KMS-11 (cell line): ENCODE data around the gene CKAP2L.
A peak's percentile ranks its signal among the peaks of the same experiment; 100 is the strongest.

Experiments used
- H2AFZ ChIP-seq: fragments of 200-600 bp; sonication (generic); 2 replicates; pipeline ENCODE4 v1.6.1; 2016; ENCODE audit warnings: antibody characterized with exemption, mixed run types, low read depth
- H3K27ac ChIP-seq: fragments of 200-600 bp; sonication (generic); 2 replicates; pipeline ENCODE4 v1.6.1; 2016; ENCODE audit warnings: mild to moderate bottlenecking, mixed run types
- H3K27me3 ChIP-seq: fragments of 200-600 bp; sonication (generic); 2 replicates; pipeline ENCODE4 v1.6.1; 2017; ENCODE audit warnings: mild to moderate bottlenecking, low read depth, mixed run types, moderate library complexity; ENCODE audit not compliant: insufficient read depth
- H3K36me3 ChIP-seq: fragments of 200-600 bp; sonication (generic); 2 replicates; pipeline ENCODE4 v1.6.1; 2017; ENCODE audit warnings: mild to moderate bottlenecking, mixed run types; ENCODE audit not compliant: insufficient read depth
- H3K4me1 ChIP-seq: fragments of 200-600 bp; sonication (generic); 2 replicates; pipeline ENCODE4 v1.6.1; 2016; ENCODE audit warnings: mild to moderate bottlenecking, low read depth, mixed run types; ENCODE audit not compliant: poor library complexity, severe bottlenecking
- H3K4me2 ChIP-seq: fragments of 200-600 bp; sonication (generic); 2 replicates; pipeline ENCODE4 v1.7.0; 2016; ENCODE audit warnings: mild to moderate bottlenecking, mixed run types
- H3K4me3 ChIP-seq: fragments of 200-600 bp; sonication (generic); IDR thresholded peaks from 2 replicates; pipeline ENCODE4 v1.6.1; 2017; ENCODE audit warnings: low read depth, low read length, mixed read lengths; ENCODE audit not compliant: insufficient read depth
- H3K79me2 ChIP-seq: fragments of 200-600 bp; sonication (generic); 2 replicates; pipeline ENCODE4 v1.6.1; 2016; ENCODE audit warnings: low read depth, mixed run types; ENCODE audit not compliant: insufficient read depth
- H3K9ac ChIP-seq: fragments of 200-600 bp; sonication (generic); 2 replicates; pipeline ENCODE4 v1.6.1; 2016; ENCODE audit warnings: mild to moderate bottlenecking, mixed run types
- H4K20me1 ChIP-seq: fragments of 200-600 bp; sonication (generic); 2 replicates; pipeline ENCODE4 v1.6.1; 2016; ENCODE audit warnings: mild to moderate bottlenecking, mixed run types; ENCODE audit not compliant: insufficient read depth
- TF ChIP-seq, protein P1 (sequence below): fragments of 200-600 bp; sonication (generic); conservative IDR thresholded peaks from 2 replicates; pipeline ENCODE4 v1.6.1; 2017; ENCODE audit warnings: low read depth, mild to moderate bottlenecking, antibody characterized with exemption, low read length, moderate library complexity, mixed read lengths

Gene CKAP2L

DNA sequence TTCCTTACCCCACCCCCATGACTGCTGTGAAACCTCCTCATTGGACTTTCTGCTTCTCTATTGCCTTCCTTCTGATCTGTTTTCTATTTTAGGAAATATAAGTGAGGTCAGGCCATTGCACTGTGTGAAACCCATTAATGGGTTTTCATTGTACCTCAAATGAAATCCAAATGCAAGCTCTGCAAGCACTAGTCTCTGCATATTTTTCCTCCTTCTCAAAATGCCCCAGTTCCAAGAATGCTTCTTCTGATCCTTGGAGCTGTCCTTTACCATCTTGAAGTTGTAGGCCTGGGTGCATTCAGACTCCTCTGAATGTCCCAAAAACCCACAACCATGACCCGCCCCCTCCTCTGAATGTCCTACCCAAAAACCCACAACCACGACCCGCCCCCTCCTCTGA, 11.7 kb upstream of the CKAP2L start:
- no peaks in the 10 kb centered on the region for H3K36me3 ChIP-seq
- TF ChIP-seq, protein P1, sequence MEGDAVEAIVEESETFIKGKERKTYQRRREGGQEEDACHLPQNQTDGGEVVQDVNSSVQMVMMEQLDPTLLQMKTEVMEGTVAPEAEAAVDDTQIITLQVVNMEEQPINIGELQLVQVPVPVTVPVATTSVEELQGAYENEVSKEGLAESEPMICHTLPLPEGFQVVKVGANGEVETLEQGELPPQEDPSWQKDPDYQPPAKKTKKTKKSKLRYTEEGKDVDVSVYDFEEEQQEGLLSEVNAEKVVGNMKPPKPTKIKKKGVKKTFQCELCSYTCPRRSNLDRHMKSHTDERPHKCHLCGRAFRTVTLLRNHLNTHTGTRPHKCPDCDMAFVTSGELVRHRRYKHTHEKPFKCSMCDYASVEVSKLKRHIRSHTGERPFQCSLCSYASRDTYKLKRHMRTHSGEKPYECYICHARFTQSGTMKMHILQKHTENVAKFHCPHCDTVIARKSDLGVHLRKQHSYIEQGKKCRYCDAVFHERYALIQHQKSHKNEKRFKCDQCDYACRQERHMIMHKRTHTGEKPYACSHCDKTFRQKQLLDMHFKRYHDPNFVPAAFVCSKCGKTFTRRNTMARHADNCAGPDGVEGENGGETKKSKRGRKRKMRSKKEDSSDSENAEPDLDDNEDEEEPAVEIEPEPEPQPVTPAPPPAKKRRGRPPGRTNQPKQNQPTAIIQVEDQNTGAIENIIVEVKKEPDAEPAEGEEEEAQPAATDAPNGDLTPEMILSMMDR = no peak
- no peak overlapping the region for H2AFZ ChIP-seq
- H3K4me3 ChIP-seq = no peak overlapping the region
- no peaks in the 10 kb centered on the region for H4K20me1 ChIP-seq
- peaks cover 13% of the 10 kb centered on the region for H3K4me1 ChIP-seq
- H3K4me2 ChIP-seq = peak overlapping the region; percentile 50; the same call in 1 of the 2 replicates
- H3K9ac ChIP-seq = no peak overlapping the region
- no peaks in the 10 kb centered on the region; the same call in 1 of the 2 replicates for H3K27me3 ChIP-seq
- H3K79me2 ChIP-seq = no peaks in the 10 kb centered on the region
- H3K27ac ChIP-seq = no peak overlapping the region

DNA sequence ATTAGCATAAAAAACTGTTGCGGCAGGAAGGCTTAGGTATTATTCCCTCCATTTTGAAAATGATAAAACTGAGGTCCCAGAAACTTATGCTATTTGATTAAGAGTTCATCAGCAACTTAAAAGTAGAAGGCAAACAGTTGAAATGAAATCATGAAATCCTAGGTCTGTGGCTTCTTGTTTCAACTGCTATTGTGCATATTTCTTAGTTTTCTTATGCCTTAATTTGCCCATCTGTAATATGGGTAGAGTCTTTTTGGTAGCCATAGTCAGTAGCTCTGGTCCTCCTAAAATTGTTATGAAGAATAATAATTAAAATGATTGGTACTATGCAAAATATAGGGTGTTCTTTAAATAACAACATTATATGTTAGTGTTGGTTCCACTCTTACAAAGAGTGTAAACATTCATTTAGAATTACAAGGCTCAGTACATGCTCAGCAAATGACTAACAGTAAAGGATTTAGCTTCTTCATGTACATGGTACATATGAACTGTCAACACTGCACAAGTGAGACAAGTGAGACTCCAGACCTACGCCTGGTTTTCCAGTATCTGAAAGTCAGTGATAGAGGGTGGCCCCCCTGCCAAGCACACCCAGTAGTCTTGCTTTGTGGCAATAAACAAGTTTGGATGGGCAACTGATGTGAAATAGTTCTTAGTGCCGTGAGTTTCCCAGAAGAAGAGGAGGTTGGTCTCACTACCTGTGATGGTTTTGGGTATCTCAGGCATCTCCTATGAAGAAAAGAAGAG, 10.3 kb upstream of the CKAP2L start:
- Histone ChIP-seq H3K4me3 (no peak overlapping the region), H2AFZ (no peak overlapping the region), H3K27ac (no peak overlapping the region), H3K4me2 (no peak overlapping the region), H3K4me1 (peaks cover 13% of the 10 kb centered on the region), H3K36me3 (no peaks in the 10 kb centered on the region), H4K20me1 (no peaks in the 10 kb centered on the region), H3K79me2 (no peaks in the 10 kb centered on the region), H3K27me3 (no peaks in the 10 kb centered on the region; the same call in 1 of the 2 replicates), H3K9ac (no peak overlapping the region)
- TF ChIP-seq, protein P1 = no peak

DNA sequence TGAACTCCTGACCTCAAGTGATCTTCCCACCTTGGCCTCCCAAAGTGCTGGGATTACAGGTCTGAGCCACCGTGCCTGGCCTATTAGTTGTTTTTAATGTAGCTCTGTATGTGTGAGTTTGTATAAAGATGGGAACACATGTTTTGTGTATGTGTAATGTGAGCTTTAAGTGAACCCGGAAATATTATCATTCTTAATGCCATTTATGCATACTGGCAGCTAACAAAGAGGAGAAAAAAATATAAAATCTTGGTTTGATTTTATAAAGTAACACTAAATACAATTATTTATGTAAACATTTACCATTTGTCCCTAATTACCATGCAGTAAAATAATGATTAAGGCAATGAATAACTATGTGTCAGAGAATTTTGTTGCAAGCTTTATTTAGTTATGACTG, 9.1 kb upstream of the CKAP2L start:
- H3K27ac ChIP-seq = no peak overlapping the region
- H3K4me3 ChIP-seq = no peak overlapping the region
- TF ChIP-seq, protein P1 = no peak
- H3K27me3 ChIP-seq = no peaks in the 10 kb centered on the region; the same call in 1 of the 2 replicates
- no peaks in the 10 kb centered on the region for H3K36me3 ChIP-seq
- H3K4me2 ChIP-seq = no peak overlapping the region
- H3K79me2 ChIP-seq = no peaks in the 10 kb centered on the region
- H3K4me1 ChIP-seq = peaks cover 13% of the 10 kb centered on the region
- H3K9ac ChIP-seq = no peak overlapping the region
- no peak overlapping the region for H2AFZ ChIP-seq
- no peaks in the 10 kb centered on the region for H4K20me1 ChIP-seq

DNA sequence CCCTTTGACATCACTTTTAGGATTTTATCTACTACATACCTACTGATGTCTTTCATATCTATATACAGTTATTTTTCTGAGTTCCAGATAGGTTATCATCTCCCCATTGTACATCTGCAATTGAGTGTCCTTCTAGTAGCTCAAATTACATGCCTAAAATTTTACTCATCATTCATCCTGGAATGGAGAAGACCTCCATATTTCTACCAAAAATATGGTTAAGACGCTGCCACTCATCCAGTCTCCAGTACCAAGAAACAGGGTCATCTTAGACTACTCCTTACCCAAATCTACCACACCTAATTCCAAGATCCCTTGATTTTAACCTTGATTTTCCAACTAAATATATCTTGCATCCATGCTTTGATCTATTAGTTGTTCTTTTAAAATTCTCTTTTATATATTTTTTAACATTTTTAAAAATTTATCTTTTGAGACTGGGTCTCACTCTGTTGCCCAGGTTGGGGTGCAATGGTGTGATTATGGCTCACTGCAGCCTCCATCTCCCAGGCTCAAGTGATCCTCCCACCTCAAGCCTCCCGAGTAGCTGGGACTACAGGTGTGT, 8.6 kb upstream of the CKAP2L start:
- H3K79me2 ChIP-seq = no peaks in the 10 kb centered on the region
- no peak overlapping the region for H3K4me3 ChIP-seq
- H3K27ac ChIP-seq = no peak overlapping the region
- no peaks in the 10 kb centered on the region; the same call in 1 of the 2 replicates for H3K27me3 ChIP-seq
- H3K9ac ChIP-seq = no peak overlapping the region
- H3K36me3 ChIP-seq = no peaks in the 10 kb centered on the region
- H4K20me1 ChIP-seq = no peaks in the 10 kb centered on the region
- H2AFZ ChIP-seq = no peak overlapping the region
- TF ChIP-seq, protein P1 = no peak
- H3K4me1 ChIP-seq = peaks cover 13% of the 10 kb centered on the region
- H3K4me2 ChIP-seq = no peak overlapping the region
